ENCODE data around the gene MORN1.
A peak's percentile ranks its signal among the peaks of the same experiment; 100 is the strongest.

DNA sequence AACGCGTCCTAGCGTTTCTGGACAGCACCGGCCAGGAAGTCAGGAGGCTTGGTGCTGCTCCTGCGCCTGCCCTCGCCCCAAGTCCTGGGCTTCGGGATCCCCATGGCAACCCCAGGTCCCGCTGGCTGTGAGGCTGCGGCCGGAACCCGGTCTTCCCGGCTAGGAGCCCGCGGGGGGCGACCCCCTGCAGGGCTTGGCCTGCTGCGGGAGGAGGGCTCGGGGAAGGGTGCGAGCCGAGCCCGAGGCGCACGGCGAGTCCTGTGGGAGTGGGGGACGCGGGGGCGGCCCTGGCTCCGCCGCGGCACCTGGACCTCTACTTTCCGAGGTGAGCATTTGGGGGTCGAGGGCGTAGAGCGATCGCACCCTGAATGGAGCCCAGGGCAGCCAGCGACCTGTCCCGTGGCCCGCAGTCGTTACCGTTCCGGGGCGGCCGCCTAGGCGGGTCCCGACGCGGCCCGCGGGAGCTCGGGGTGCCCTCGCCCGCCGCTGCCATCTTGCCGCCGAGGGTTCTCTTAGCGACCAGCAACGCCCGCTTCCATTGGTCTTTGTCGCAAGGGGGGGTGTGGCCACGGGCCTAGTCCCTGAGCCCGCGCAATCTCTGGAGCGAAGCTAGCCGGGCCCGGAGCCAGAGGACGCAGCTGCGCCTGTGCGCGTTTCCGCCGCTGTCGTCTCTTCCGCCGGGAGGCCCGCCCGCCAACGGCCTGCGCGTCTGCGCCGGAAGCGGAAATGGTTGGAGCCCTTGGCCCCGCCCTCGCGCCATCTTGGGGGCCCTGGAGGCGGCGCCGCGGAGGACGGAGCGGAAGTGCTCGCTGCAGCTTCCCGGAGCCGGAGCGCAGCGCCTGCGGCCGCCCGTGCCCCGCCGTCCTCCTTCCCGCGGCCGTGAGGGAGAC, at the start of gene MORN1, which contains the start of gene RER1:
- TF ChIP-seq, protein P1, sequence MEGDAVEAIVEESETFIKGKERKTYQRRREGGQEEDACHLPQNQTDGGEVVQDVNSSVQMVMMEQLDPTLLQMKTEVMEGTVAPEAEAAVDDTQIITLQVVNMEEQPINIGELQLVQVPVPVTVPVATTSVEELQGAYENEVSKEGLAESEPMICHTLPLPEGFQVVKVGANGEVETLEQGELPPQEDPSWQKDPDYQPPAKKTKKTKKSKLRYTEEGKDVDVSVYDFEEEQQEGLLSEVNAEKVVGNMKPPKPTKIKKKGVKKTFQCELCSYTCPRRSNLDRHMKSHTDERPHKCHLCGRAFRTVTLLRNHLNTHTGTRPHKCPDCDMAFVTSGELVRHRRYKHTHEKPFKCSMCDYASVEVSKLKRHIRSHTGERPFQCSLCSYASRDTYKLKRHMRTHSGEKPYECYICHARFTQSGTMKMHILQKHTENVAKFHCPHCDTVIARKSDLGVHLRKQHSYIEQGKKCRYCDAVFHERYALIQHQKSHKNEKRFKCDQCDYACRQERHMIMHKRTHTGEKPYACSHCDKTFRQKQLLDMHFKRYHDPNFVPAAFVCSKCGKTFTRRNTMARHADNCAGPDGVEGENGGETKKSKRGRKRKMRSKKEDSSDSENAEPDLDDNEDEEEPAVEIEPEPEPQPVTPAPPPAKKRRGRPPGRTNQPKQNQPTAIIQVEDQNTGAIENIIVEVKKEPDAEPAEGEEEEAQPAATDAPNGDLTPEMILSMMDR (IDR thresholded peaks at IDR 0.05 in 8 of 11, conservative IDR thresholded peaks at IDR 0.05 in 3 of 11): peak in 6 of 11 experiments; percentile 10 to 59 (median 34)
- peak in 1 of 3 donors; percentile 38 for TF ChIP-seq POLR2A (IDR thresholded peaks at IDR 0.05)
